ENCODE measurements around the gene GDPD2.
"Not testable (repeated sequence)": the region's sequence is repeated elsewhere in the genome, so short reads cannot be mapped to it uniquely, and the experiment has no call there.

The GDPD2 gene, protein sequence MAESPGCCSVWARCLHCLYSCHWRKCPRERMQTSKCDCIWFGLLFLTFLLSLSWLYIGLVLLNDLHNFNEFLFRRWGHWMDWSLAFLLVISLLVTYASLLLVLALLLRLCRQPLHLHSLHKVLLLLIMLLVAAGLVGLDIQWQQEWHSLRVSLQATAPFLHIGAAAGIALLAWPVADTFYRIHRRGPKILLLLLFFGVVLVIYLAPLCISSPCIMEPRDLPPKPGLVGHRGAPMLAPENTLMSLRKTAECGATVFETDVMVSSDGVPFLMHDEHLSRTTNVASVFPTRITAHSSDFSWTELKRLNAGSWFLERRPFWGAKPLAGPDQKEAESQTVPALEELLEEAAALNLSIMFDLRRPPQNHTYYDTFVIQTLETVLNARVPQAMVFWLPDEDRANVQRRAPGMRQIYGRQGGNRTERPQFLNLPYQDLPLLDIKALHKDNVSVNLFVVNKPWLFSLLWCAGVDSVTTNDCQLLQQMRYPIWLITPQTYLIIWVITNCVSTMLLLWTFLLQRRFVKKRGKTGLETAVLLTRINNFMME

GRCh38 chrX:70422851-70423341, at the start of gene GDPD2:
TSS of gene GDPD2 (plus strand) at chrX:70423314. CDS start at chrX:70424985, 1,671 bp downstream.
- DNase-seq (ENCODE audit: low read depth in 2 of 2) = no peak

DNA sequence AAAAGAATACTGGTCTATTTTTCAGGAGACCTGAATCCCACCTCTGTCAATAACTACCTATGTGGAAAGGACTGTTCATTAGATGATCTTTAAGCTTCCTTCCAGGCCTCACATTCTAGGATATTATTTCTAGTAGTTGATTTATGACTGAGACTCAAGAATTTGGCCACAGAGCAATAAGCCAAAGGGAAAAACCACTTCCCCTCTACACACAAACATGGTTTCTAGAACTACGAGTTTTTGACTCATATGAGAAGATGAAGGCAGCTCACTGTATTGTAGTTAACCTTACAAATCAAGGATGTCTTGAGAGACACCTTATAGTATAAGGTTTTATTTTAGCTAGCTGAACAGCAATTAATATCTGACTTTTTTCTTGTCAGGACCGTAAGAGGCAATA, 36.9 kb upstream of the GDPD2 start:
- DNase-seq (ENCODE audit: low read depth in 2 of 2) = no peak

DNA sequence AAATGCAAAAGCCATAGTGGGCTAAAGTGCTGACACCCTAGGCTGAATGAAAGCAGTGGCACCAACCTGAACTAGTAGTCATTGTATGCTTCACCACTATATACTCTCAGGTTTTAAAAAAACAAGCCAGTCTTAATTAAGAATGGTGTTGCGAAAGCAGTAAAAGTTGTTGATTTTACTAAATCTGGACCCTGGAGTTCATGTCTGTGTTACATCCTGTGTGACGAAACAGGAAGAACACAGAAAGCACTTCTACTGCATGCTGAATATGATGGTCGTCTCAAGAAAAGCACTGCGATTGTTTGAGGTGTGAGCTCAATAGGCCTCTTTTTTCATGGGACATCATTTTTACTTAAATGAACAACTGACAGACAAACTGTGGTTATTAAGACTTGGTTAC, 24.2 kb upstream of the GDPD2 start:
- no peak for DNase-seq (ENCODE audit: low read depth in 2 of 2)

- not testable (repeated sequence) for DNase-seq (ENCODE audit: low read depth in 2 of 2)
Observed at GRCh38 chrX:70400181-70400580, 22.9 kb upstream of the GDPD2 start.

- no peak for DNase-seq (ENCODE audit: low read depth in 2 of 2)
Observed at GRCh38 chrX:70402721-70403120, 20.4 kb upstream of the GDPD2 start.

DNA sequence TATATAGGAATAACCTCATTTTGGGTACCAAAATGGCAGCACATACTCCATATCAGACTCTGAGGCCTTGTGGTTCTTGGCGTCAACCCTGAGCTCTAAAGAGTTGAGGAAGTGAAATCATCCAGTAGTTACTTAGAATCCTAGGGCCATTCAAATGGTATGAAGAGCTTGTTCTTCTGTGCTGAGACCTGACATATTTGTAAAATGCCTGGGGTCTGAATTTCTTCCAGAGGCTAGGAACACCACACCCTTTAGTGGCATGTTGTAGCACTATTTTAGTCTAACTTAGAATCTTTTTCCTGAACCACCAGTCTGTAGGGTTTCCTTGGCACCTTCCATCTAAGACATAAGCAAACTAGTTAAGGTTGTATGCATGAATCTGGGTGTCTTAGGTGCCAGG, 18.1 kb upstream of the GDPD2 start:
- DNase-seq (ENCODE audit: low read depth in 2 of 2) = no peak

GRCh38 chrX:70410921-70411320, 12.2 kb upstream of the GDPD2 start:
- DNase-seq (ENCODE audit: low read depth in 2 of 2) = no peak

- no peak for DNase-seq (ENCODE audit: low read depth in 2 of 2)
Observed at GRCh38 chrX:70411475-70411874, 11.6 kb upstream of the GDPD2 start.

DNA sequence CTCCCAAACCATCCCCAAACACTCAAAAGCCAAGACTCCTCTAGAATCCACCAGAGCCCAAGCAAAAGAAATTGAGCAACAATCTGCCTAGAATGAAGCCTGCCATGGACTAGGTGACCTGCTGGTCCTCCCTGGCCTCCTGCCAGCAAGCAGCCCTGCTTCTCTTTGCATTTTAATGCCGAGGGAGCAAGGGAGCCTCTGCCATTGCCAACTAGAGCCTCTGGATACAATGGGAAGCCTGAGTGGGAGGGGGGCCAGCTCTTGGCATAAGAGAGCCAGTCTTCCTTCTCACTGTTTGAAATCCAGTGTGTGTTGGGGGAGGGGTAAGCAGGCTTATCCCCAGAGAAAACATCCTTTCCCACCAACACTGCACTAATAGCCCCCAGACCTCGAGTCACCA, 1.5 kb upstream of the GDPD2 start:
- DNase-seq (ENCODE audit: low read depth in 2 of 2) = no peak

GRCh38 chrX:70423936-70424675, 992 bp downstream of the GDPD2 start:
- DNase-seq (ENCODE audit: low read depth in 2 of 2) = no peak

DNA sequence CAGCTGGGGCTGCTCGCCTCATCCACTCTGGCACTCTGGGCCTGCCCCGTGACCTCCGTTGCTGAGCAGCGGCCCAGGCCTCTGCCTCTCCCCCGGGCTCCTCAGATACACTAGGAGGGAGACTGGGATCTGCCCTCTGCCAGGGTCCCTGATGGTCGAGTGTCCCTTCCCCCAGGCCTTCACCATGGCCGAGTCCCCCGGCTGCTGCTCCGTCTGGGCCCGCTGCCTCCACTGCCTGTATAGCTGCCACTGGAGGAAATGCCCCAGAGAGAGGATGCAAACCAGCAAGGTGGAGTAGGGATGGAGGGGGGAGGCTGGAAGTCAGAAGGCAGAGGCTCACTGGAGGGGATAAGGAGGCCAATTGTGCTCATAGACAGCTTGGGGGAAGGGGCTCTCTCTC, 1.7 kb downstream of the GDPD2 start:
- DNase-seq (ENCODE audit: low read depth in 2 of 2) = no peak

DNA sequence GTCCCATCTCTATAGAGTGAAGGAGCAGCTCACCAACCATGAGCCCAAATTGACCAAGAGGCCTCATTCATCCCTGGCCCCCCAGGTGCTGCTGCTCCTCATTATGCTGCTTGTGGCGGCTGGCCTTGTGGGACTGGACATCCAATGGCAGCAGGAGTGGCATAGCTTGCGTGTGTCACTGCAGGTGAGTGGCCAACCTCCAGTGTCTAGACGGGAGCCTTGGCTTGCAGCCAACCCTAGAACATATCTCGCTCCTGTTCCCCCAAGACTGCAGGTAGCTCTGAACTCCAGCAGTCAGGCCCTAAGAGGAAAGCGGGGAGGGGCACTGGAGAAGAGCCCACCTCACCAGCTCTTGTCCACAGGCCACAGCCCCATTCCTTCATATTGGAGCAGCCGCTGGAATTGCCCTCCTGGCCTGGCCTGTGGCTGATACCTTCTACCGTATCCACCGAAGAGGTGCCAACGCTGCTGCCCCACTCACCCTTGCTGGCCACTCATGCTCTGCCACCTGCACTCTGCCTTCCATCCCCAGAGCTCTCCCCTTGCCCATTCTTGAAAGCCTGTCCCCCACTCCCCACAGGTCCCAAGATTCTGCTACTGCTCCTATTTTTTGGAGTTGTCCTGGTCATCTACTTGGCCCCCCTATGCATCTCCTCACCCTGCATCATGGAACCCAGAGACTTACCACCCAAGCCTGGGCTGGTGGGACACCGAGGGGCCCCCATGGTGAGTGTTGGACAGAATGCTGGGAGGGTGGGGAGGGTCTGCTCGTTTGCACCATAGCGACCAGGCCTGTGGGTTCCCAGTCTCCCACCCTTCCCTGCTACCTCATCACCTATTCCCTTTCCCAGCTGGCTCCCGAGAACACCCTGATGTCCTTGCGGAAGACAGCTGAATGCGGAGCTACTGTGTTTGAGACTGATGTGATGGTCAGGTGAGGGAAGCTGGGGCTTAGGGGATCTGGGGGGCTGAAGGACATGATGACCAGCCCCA, 3.5 kb downstream of the GDPD2 start:
- DNase-seq (ENCODE audit: low read depth in 2 of 2) = no peak

DNA sequence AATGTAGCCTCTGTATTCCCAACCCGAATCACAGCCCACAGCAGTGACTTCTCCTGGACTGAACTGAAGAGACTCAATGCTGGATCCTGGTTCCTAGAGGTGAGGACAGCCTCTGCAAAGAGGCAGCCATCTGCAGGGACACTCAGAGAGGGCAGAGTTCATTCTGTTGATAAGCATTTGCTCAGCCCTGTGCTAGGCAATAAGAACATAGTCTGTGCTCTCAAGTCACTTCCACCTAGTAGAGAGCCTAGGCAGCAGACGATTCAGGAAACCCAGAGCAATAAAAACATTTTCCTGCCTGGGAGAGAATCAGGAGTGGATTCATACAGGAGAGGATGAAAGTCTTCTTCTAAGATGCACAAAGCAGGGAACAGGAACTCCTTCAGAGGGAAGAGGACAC, 4.3 kb downstream of the GDPD2 start:
- no peak for DNase-seq (ENCODE audit: low read depth in 2 of 2)

DNA sequence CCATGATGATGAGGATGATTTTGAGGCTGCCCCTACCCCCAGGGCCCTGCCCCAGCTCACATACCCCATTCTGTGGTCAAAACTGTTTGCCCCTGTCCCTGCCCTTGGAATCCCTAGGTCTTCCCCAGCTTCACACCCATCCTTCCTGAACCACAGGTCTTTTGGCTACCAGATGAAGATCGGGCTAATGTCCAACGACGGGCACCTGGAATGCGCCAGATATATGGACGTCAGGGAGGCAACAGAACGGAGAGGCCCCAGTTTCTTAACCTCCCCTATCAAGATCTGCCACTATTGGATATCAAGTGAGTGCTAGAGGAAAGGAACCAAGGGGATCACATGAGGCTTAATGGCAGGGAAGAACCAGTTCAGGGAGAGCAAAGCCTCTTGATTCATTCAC, 6.6 kb downstream of the GDPD2 start:
- no peak for DNase-seq (ENCODE audit: low read depth in 2 of 2)

DNA sequence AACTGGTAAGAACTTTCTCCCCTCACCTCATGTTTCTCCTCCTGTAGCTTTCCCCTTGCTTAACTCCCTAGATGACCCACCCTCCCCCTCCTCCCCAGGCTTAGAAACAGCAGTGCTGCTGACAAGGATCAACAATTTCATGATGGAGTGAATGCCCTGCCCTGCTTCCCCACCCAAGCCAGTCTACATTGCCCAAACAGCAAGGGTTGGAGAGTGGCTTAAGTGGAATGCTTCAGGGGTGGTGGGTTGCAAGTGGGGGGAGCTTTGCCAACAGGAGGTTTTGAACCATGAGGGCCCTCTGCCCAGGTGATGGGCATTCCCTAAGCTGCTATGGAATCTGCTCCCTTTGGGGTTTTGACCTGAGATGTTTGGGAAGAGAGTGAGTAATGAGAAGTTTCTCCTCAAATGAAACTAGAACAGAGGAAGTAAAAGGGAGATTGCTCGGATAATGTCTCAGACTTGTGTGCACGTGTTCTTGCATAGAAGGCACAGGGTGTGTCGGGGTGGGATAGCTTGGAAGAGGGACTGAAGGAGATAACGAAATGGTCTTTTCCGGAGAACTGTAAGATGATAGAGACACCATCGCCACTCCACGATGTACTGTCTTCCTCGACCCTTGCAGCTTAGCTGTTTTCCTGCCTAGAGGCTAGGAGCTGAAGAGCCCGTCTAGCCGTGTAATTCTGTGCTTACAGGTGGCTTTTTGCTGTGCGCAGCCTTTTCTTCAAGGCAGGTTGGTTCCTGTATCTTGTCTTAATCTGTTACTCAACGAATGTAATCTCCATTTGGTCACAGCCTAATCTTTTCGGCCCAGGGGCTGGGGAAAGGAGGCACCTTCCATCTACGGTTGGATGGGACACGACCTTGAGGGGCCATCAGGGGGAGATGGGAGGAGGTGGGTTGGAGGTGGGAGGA, 10.1 kb downstream of the GDPD2 start:
- DNase-seq (ENCODE audit: low read depth in 2 of 2) = no peak

- DNase-seq (ENCODE audit: low read depth in 2 of 2) = peak; percentile 45 to 49
Observed at GRCh38 chrX:70433848-70434351, 10.8 kb downstream of the GDPD2 start.

DNA sequence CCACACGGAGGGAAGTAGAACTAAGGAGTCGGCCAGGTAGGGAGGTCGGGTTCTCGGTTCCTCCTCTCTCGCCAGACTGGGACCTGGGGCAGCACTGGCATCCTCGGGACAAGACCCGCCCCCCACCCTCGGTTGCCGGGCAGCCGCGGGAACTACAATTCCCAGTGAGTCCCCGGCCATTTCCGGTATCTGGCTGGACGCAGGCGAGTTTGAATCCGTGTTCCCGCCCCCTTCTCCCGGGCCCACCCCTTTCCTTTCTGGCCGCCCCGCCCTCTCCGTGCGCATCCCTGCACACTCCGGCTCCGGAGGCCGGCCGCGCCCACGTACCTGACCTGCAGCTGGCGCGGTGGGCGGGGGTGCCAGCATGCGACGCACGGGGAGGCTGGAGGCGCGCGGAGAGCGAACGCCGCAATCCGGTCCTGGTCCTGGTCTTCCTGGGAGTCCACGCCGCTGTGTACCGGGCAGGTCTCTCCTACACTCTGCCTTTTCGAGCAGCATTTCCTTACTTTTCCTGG, 11.3 kb downstream of the GDPD2 start:
- peak in 1 of 2 donors; percentile 27 for DNase-seq (ENCODE audit: low read depth in 2 of 2)

GRCh38 chrX:70434914-70435586, 11.9 kb downstream of the GDPD2 start:
- no peak for DNase-seq (ENCODE audit: low read depth in 2 of 2)

DNA sequence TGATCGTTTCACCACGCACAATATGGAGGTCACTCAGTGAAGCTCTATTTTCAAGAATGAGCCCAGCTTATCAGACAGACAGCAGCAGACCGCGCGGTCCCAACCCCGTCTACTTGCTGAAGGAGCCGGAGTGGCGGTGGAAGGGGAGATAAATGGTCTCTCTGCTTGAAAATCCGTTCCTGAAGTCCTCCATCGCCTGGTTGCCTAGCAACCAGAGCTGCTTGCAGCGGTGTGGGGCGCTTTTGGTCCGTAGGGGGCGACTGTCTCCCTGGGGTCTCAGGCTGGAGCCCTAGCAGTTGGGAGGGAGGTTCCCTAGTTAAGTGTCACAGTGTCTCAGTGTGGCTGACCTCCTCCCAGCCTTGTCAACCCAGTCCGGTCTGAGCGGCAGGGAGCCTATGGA, 13.2 kb downstream of the GDPD2 start:
- no peak for DNase-seq (ENCODE audit: low read depth in 2 of 2)
